Measurements from ENCODE around the gene MYO1B.

Gene MYO1B

GRCh38 chr2:191362841-191363240, 117.6 kb downstream of the MYO1B start:
- DNase-seq (ENCODE audit: low read depth in 2 of 2): no peak

- DNase-seq (ENCODE audit: low read depth in 2 of 2): no peak
These were observed 118.1 kb downstream of the MYO1B start for GRCh38 chr2:191363267-191363666.

- DNase-seq (ENCODE audit: low read depth in 2 of 2): no peak
These were observed 119.9 kb downstream of the MYO1B start for GRCh38 chr2:191365089-191365488.

GRCh38 chr2:191366199-191366598, 121.0 kb downstream of the MYO1B start:
- no peak for DNase-seq (ENCODE audit: low read depth in 2 of 2)

GRCh38 chr2:191369034-191369433, 123.8 kb downstream of the MYO1B start:
- DNase-seq (ENCODE audit: low read depth in 2 of 2): no peak

GRCh38 chr2:191374366-191374765, 129.2 kb downstream of the MYO1B start:
- no peak for DNase-seq (ENCODE audit: low read depth in 2 of 2)

- no peak for DNase-seq (ENCODE audit: low read depth in 2 of 2)
These were observed 129.7 kb downstream of the MYO1B start for GRCh38 chr2:191374939-191375338.

- DNase-seq (ENCODE audit: low read depth in 2 of 2): no peak
These were observed 131.9 kb downstream of the MYO1B start for GRCh38 chr2:191376981-191377629.

GRCh38 chr2:191379375-191379774, 134.2 kb downstream of the MYO1B start:
- DNase-seq (ENCODE audit: low read depth in 2 of 2): no peak

GRCh38 chr2:191382801-191383200, 137.6 kb downstream of the MYO1B start:
- DNase-seq (ENCODE audit: low read depth in 2 of 2): no peak

GRCh38 chr2:191383486-191383885, 138.3 kb downstream of the MYO1B start:
- DNase-seq (ENCODE audit: low read depth in 2 of 2): no peak

GRCh38 chr2:191384829-191385228, 139.6 kb downstream of the MYO1B start:
- no peak for DNase-seq (ENCODE audit: low read depth in 2 of 2)

- no peak for DNase-seq (ENCODE audit: low read depth in 2 of 2)
These were observed 140.4 kb downstream of the MYO1B start for GRCh38 chr2:191385416-191386160.

- no peak for DNase-seq (ENCODE audit: low read depth in 2 of 2)
These were observed 141.8 kb downstream of the MYO1B start for GRCh38 chr2:191386938-191387536.

GRCh38 chr2:191389288-191389687, 144.1 kb downstream of the MYO1B start:
- DNase-seq (ENCODE audit: low read depth in 2 of 2): no peak

GRCh38 chr2:191391171-191391570, 146.0 kb downstream of the MYO1B start:
- DNase-seq (ENCODE audit: low read depth in 2 of 2): no peak

- DNase-seq (ENCODE audit: low read depth in 2 of 2): no peak
These were observed 148.8 kb downstream of the MYO1B start for GRCh38 chr2:191394043-191394442.

- DNase-seq (ENCODE audit: low read depth in 2 of 2): no peak
These were observed 151.6 kb downstream of the MYO1B start for GRCh38 chr2:191396794-191397193.

- no peak for DNase-seq (ENCODE audit: low read depth in 2 of 2)
These were observed 154.4 kb downstream of the MYO1B start for GRCh38 chr2:191399601-191400000.

GRCh38 chr2:191401287-191401686, 156.1 kb downstream of the MYO1B start:
- no peak for DNase-seq (ENCODE audit: low read depth in 2 of 2)

- no peak for DNase-seq (ENCODE audit: low read depth in 2 of 2)
These were observed 157.9 kb downstream of the MYO1B start for GRCh38 chr2:191402966-191403565.

GRCh38 chr2:191404568-191404991, 159.4 kb downstream of the MYO1B start:
- no peak for DNase-seq (ENCODE audit: low read depth in 2 of 2)

GRCh38 chr2:191405546-191405945, 160.3 kb downstream of the MYO1B start:
- DNase-seq (ENCODE audit: low read depth in 2 of 2): no peak
